Measurements from ENCODE around the gene PRC1. TPM values are rescaled to one million over a fixed set of nuclear protein-coding genes. Genes with fewer than 3 reads are reported as not detected.
"Not testable (repeated sequence)": the region's sequence is repeated elsewhere in the genome, so short reads cannot be mapped to it uniquely, and the experiment has no call there.

Gene PRC1
- polyA plus RNA-seq, 1 experiment = 199 TPM

GRCh38 chr15:90924375-90924774 lies 70.0 kb downstream of the PRC1 start:
- no peak overlapping the region for H3K4me3 ChIP-seq (ENCODE audit: low read depth, low read length)
- POLR2A ChIA-PET = no interaction called here
- TF ChIP-seq CTCF (IDR thresholded peaks at IDR 0.05; ENCODE audit: insufficient read depth, low read depth, low read length) = no peak
- H3K27me3 ChIP-seq (ENCODE audit: control insufficient read depth, insufficient read depth, low read length) = no peaks in the 10 kb centered on the region
- DNase-seq (ENCODE audit: low read depth) = no peak
- CTCF ChIA-PET = interaction anchor here (1.5 to 2.0 kb wide), 2 partner anchors 8 to 9 kb away, joined by 4 to 9 read pairs; partner anchors contain the start of gene HDDC3
- peaks cover 6% of the 10 kb centered on the region for H3K36me3 ChIP-seq (ENCODE audit: control insufficient read depth, insufficient read depth, low read length)

DNA sequence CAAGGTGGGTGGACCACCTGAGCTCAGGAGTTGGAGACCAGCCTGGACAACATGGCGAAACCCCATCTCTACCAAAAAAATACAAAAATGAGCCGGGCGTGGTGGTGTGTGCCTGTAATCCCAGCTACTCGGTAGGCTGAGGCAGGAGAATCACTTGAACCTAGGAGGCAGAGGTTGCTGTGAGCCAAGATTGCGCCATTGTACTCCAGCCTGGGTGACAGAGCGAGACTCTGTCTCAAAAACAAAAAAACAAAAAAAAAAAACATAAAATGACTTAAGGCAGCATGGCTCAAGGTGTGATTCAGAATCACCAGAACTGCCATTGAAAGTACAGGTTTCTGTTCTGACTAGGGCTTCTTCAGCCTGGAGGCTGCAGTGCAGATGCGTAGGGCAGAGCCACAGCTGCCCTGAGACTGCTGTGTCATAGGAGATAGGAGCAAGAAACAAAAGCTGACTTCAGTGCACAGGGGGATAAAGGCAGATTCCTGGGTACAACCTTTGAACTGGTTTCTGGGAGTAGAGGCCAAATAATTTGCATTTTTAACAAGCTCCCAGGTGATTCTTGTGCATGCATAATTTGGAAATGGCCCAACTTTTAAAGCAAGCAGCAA lies 71.5 kb downstream of the PRC1 start:
- H3K4me3 ChIP-seq (ENCODE audit: low read depth, low read length); H3K27me3 ChIP-seq (ENCODE audit: control insufficient read depth, insufficient read depth, low read length); DNase-seq (ENCODE audit: low read depth); POLR2A ChIA-PET: not testable (repeated sequence)
- H3K36me3 ChIP-seq (ENCODE audit: control insufficient read depth, insufficient read depth, low read length) = peaks cover 16% of the 10 kb centered on the region
- CTCF ChIA-PET = interaction anchor here (1.4 to 2.1 kb wide), 5 partner anchors 9 to 37 kb away, joined by 4 to 9 read pairs (median 5); partner anchors contain the start of genes HDDC3 and MAN2A2

GRCh38 chr15:90921887-90922286 lies 72.4 kb downstream of the PRC1 start:
- CTCF ChIA-PET = interaction anchor here (1.4 to 2.1 kb wide), 3 partner anchors 10 to 36 kb away, joined by 4 to 6 read pairs (median 5); partner anchors contain the start of genes HDDC3 and MAN2A2
- no peak for DNase-seq (ENCODE audit: low read depth)
- TF ChIP-seq CTCF (IDR thresholded peaks at IDR 0.05; ENCODE audit: insufficient read depth, low read depth, low read length) = no peak
- H3K36me3 ChIP-seq (ENCODE audit: control insufficient read depth, insufficient read depth, low read length) = peaks cover 22% of the 10 kb centered on the region
- no peak overlapping the region for H3K4me3 ChIP-seq (ENCODE audit: low read depth, low read length)
- POLR2A ChIA-PET = no interaction called here
- no peaks in the 10 kb centered on the region for H3K27me3 ChIP-seq (ENCODE audit: control insufficient read depth, insufficient read depth, low read length)

- no peak for DNase-seq (ENCODE audit: low read depth)
- Histone ChIP-seq H3K4me3 (ENCODE audit: low read depth, low read length) (no peak overlapping the region), H3K27me3 (ENCODE audit: control insufficient read depth, insufficient read depth, low read length) (no peaks in the 10 kb centered on the region), H3K36me3 (ENCODE audit: control insufficient read depth, insufficient read depth, low read length) (peaks cover 29% of the 10 kb centered on the region)
- CTCF ChIA-PET = interaction anchor here (1.2 to 2.2 kb wide), 2 partner anchors 13 to 15 kb away, joined by 4 to 9 read pairs; partner anchors contain the start of gene HDDC3
- TF ChIP-seq CTCF (IDR thresholded peaks at IDR 0.05; ENCODE audit: insufficient read depth, low read depth, low read length) = no peak
- POLR2A ChIA-PET = no interaction called here
These were observed 75.5 kb downstream of the PRC1 start for GRCh38 chr15:90918835-90919234.

GRCh38 chr15:90918034-90918788 lies 76.1 kb downstream of the PRC1 start:
- H3K27me3 ChIP-seq (ENCODE audit: control insufficient read depth, insufficient read depth, low read length) = no peaks in the 10 kb centered on the region
- no peak for DNase-seq (ENCODE audit: low read depth)
- ChIA-PET CTCF (interaction anchor here (0.7 to 2.2 kb wide), 4 partner anchors 14 to 115 kb away, joined by 3 to 9 read pairs (median 4); partner anchors contain the start of gene HDDC3), POLR2A (no interaction called here)
- no peak for TF ChIP-seq CTCF (IDR thresholded peaks at IDR 0.05; ENCODE audit: insufficient read depth, low read depth, low read length)
- peaks cover 32% of the 10 kb centered on the region for H3K36me3 ChIP-seq (ENCODE audit: control insufficient read depth, insufficient read depth, low read length)
- H3K4me3 ChIP-seq (ENCODE audit: low read depth, low read length) = no peak overlapping the region

All from BJ (cell line).